PC-9 (cell line): Measurements from ENCODE around the gene NTNG1.

Experiments
- CTCF ChIP-seq: fragments of 200-600 bp; sonication (generic); conservative IDR thresholded peaks from 2 replicates; pipeline ENCODE4 v1.6.1; 2017; ENCODE audit warnings: mixed run types, antibody characterized with exemption, mild to moderate bottlenecking, moderate library complexity
- EZH2 ChIP-seq: fragments of 200-600 bp; sonication (generic); IDR thresholded peaks from 2 replicates; pipeline ENCODE4 v1.8.0; 2017; ENCODE audit warnings: antibody characterized with exemption, low read depth

- TF ChIP-seq CTCF: no peak
- no peak for TF ChIP-seq EZH2
Observed at GRCh38 chr1:107362468-107363140, 221.8 kb downstream of the NTNG1 start.
